ENCODE results near the gene MMP2.

GRCh38 chr16:55492756-55493380 is 13.9 kb downstream of the MMP2 start:
- TF ChIP-seq, protein P1, sequence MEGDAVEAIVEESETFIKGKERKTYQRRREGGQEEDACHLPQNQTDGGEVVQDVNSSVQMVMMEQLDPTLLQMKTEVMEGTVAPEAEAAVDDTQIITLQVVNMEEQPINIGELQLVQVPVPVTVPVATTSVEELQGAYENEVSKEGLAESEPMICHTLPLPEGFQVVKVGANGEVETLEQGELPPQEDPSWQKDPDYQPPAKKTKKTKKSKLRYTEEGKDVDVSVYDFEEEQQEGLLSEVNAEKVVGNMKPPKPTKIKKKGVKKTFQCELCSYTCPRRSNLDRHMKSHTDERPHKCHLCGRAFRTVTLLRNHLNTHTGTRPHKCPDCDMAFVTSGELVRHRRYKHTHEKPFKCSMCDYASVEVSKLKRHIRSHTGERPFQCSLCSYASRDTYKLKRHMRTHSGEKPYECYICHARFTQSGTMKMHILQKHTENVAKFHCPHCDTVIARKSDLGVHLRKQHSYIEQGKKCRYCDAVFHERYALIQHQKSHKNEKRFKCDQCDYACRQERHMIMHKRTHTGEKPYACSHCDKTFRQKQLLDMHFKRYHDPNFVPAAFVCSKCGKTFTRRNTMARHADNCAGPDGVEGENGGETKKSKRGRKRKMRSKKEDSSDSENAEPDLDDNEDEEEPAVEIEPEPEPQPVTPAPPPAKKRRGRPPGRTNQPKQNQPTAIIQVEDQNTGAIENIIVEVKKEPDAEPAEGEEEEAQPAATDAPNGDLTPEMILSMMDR (IDR thresholded peaks at IDR 0.05 in 2 of 3, conservative IDR thresholded peaks at IDR 0.05 in 1 of 3; ENCODE audit: borderline replicate concordance in 1 of 3, insufficient read depth in 1 of 3, low read depth in 2 of 3, low read length in 2 of 3): no peak
- TF ChIP-seq, protein P2, sequence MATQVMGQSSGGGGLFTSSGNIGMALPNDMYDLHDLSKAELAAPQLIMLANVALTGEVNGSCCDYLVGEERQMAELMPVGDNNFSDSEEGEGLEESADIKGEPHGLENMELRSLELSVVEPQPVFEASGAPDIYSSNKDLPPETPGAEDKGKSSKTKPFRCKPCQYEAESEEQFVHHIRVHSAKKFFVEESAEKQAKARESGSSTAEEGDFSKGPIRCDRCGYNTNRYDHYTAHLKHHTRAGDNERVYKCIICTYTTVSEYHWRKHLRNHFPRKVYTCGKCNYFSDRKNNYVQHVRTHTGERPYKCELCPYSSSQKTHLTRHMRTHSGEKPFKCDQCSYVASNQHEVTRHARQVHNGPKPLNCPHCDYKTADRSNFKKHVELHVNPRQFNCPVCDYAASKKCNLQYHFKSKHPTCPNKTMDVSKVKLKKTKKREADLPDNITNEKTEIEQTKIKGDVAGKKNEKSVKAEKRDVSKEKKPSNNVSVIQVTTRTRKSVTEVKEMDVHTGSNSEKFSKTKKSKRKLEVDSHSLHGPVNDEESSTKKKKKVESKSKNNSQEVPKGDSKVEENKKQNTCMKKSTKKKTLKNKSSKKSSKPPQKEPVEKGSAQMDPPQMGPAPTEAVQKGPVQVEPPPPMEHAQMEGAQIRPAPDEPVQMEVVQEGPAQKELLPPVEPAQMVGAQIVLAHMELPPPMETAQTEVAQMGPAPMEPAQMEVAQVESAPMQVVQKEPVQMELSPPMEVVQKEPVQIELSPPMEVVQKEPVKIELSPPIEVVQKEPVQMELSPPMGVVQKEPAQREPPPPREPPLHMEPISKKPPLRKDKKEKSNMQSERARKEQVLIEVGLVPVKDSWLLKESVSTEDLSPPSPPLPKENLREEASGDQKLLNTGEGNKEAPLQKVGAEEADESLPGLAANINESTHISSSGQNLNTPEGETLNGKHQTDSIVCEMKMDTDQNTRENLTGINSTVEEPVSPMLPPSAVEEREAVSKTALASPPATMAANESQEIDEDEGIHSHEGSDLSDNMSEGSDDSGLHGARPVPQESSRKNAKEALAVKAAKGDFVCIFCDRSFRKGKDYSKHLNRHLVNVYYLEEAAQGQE (IDR thresholded peaks at IDR 0.05; ENCODE audit: low read depth): no peak
- TF ChIP-seq POLR2A (IDR thresholded peaks at IDR 0.05; ENCODE audit: borderline replicate concordance, extremely low read depth, insufficient read depth, insufficient read length) (no peak), EZH2 (IDR thresholded peaks at IDR 0.05) (no peak), CEBPB (IDR thresholded peaks at IDR 0.05; ENCODE audit: low read depth) (no peak), ZNF274 (IDR thresholded peaks at IDR 0.05; ENCODE audit: low read depth, low read length) (no peak), EZH2phosphoT487 (IDR thresholded peaks at IDR 0.05; ENCODE audit: borderline replicate concordance) (no peak), YY1 (IDR thresholded peaks at IDR 0.05; ENCODE audit: extremely low read depth, insufficient replicate concordance, low read depth, low read length) (no peak)
- TF ChIP-seq, protein P3, sequence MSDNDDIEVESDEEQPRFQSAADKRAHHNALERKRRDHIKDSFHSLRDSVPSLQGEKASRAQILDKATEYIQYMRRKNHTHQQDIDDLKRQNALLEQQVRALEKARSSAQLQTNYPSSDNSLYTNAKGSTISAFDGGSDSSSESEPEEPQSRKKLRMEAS (IDR thresholded peaks at IDR 0.05): no peak
